Activated naive CD4-positive, alpha-beta T cell (primary cell): ENCODE results near the gene KIF13A.
"Not testable (repeated sequence)": the region's sequence is repeated elsewhere in the genome, so short reads cannot be mapped to it uniquely, and the experiment has no call there.

ENCODE experiments used
- DNase-seq, 4 experiments: peaks; one replicate each; lab custom pipeline; 2025; lab: John Stamatoyannopoulos, UW

KIF13A gene

DNA sequence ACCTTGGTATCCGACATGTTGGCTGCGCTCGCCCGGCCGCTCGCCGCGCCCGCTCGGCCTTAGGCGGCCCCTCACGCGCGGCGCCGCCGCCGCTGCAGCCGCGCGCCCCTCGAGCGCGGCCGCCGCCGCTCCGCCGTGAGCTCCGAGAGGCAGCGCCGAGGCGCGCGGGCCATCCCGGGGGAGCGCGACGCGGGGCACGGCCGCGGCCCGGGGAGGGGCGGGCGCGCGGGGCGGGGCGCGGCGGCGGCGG lies at the start of gene KIF13A:
Gene KIF13A (minus strand): TSS at position 189 of the 250 bp plus-strand sequence. CDS start 172 bp downstream, at position 17.
- no peak for DNase-seq

DNA sequence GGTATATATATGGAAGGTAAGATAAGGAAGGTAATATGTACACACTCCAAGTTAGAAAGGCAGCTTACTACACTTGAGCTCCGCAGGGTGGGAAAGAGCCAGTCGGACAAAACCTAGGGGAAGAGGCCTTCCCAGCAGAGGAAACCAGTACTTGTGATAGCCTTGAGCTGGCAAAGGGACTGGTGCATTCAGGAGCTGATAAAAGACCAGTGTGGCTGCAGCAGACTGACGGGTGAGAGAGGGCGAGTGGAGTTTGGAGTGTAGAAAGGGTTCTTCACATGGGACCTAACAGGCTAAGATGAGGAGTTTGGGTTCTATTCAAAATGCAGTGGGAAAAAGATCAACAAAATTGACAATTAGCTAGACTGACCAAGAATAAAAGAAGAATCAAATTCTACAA lies 49.3 kb upstream of the KIF13A start:
- DNase-seq, result no peak

DNA sequence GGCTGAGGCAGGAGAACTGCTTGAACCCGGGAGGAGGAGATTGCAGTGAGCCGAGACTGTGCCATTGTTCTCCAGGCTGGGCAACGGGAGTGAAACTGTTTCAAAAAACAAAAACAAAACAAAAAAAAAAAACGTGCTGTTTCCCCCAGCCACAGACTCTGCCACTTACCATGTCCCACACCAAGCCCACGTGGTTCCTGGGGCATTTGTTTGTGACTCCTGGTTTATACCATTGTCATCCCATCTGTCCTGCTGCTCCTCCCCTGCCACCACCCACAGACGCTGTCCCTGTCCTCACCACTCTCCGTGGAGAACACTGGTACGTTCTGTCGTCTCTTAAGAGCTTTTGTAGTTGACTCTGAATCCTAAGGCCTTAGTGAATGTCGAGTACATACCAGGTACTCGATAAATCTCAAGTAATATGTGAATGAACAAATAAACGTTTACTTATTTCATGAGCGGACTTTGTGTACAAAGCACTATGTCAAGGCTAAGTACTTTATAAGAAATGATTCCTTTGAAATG lies 48.0 kb upstream of the KIF13A start:
- DNase-seq, result no peak

DNA sequence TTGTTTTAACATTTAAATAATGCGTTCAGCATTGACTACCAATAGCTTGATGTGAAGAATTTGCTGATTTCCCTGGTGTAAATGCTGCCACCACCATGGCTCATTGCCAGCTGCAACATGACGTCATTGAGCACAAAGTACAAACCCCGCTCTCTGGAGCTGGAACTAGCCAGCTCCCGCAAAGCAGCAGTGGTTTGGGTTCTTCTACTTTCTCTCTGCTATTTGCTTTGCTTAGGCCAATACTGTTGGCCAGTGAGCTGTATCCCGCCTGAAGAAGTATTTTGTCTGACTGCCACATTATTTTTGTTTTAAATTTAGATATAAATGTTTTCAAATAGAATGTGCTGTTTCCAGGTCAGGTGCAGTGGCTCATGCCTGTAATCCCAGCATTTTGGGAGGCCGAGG lies 47.4 kb upstream of the KIF13A start:
- no peak for DNase-seq

DNA sequence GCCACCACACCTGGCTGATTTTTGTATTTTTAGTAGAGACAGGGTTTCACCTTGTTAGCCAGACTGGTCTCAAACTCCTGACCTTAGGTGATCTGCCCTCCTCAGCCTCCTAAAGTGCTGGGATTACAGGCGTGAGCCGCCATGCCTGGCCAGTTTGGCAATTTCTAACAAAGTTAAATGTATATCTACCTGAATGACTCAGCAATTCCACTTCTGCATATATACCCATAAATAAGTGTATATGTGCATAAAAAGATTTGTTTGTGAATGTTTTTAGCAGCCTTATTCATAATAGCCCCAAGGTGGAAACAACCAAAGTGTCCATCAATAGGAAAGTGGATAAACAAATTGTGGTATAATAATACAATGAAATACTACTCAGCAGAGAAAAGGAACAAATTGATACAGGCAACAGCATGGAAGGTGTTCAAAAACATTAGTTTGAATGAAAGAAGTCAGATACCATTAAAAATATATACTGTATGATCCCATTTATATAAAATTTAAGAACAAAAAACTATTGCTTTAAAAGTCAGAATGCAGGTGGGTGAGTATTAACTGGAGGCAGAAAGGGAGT lies 44.3 kb upstream of the KIF13A start:
- DNase-seq, result no peak

DNA sequence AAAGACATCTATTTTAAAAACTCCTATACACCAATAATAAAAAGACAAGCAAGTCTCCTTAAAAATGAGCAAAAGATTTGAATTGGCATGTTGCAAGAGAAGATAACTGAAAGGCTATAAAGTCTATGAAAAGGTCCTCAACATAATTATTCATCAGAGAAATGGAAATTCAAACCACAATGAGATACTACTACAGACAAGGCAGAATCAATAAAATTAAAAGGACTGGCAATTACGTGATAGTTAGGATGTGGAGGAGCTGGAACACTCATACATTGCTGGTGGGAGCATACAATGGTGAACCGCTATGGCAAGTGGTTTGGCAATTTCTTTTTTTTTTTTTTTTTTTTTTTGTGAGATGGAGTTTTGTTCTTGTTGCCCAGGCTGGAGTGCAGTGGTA lies 43.8 kb upstream of the KIF13A start:
- no peak for DNase-seq

DNA sequence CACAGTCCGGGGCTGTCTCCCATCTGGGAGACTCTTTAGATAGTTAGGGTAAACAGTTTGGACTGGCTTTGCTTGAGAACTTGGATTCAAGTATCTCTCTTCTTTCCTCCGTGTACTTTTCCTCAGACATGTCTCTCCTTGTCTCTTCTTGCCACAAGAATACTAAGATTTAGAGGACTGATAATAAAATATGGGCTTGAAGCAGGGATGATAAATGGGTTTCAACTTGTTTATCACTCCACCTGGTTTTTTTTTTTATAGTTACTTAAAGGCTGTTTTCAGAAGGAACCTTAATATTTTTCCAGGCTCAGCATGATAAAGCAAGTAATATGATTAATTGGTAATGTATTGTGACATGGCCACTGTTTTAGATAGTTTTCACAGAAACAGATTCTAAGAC lies 40.9 kb upstream of the KIF13A start:
- no peak for DNase-seq

DNA sequence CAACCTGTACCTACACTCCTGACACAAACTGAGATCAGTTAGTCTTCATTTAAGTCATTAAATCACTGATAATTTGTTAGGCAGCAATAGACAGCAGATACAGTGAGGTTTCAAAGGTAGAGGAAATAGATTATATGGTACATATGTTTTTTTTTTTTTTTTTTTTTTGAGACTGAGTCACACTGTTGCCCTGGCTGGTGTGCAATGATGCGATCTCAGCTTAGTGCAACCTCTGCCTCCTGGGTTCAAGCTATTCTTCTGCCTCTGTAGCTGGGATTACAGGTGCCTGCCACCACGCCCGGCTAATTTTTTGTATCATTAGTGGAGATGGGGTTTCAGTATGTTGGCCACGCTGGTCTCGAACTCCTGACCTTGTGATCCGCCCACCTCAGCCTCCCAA lies 38.2 kb upstream of the KIF13A start:
- DNase-seq, result no peak

DNA sequence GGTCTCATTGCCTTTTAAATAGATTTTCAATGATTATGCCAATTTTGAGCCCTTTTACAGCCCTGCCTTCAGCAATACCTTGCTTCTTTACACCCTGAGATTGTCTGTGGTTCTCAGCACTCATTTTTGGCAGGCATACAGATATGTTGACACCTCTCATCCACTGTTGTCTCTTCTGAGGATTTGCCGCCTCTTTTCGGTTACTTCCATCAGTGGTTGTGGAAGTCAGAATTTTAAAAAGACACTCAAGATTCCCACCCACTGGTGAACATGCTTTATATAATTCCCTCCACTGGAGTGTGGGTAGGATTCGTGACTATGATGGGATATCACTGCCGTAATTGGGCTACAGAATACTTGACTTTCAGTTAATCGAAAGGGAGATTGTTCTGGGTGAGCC lies 37.4 kb upstream of the KIF13A start:
- DNase-seq, result no peak

DNA sequence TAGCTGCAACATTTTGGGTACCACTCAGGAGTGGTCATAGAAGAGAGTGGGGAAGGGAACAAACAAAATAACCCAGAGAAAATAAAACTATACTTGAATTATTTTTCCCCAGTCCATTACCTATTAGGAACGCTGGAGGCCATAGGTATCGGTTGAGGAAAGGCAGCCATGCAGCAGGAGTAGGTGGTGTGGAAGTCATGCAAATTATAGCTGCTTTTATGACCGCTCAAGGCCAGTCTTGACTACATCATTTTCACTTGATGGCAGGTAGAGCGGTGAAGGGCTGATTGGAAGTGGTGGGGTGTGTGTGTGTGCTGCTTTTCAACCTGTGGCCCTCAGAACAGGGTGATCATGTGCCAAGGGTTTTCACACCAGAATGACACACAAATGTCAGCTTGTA lies 36.5 kb upstream of the KIF13A start:
- no peak for DNase-seq

DNA sequence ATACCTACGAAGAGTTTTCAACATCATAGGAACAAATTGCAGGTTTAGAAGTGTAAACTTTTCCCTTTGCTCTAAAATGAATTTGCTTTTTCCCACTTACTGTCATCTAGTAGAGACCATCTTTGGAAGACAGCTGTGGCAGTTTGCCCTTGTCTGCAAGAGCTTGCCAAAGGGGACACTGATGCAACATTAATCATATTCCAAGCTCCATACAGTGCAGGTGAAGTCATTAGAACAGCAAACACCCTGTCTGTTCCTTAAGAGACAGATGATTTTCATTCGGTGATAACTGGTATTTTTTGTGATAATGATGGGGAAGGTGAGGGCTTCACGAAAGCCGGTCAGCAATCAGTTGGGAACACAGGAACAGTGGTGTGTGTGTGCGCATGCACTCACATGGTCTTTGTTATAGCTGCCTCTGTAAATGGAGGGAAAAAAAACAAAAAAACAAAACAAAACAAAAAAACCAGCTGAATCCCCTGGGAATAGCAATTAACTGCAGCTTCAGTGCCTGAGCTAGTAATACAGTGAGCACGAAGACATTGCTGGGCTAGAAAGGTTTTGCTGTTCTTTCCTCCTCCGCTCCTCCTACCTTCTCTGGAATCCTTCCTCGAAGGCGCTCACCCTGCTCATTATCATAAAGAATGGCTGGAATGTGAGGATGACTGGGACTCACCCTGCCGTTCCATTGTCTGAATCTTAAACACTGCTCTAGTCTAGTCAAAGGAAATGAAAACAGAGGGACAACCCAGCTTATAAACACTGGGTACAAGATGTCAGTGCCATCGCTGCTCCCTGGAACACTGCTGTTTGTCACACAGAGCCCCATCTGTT lies 35.2 kb upstream of the KIF13A start:
- DNase-seq, result no peak

DNA sequence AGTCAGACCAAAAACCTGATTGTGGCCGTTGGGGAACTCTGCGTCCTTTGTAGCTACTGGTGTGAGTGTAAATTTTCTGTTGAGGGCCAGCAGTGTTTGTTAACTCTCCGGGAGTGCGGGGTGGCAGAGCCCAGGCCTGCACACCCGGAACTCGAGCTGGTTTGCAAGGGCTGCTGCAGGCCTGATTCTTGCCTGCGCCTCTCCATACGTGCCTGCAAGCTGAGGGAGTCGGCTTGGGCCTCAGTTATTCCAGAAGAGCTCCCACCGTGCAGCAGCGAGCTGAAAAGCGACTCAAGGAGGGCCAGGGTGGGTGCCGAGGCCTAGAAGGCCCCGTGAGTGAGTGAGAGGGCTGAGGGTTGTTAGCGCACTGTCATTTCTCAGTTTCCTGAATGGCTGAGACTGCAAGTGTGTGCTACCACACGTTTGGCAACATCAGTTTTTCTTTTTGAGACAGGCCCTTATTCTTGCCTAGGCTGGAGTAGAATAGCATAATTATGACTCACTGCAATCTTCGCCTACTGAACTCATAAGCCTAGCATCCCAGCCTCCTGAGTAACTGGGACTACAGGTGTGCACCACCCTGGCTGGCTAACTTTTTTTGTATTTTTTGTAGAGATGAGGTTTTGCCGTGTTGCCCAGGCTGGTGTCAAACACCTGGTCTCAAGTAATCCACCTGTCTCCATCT lies 33.9 kb upstream of the KIF13A start:
- no peak for DNase-seq

DNA sequence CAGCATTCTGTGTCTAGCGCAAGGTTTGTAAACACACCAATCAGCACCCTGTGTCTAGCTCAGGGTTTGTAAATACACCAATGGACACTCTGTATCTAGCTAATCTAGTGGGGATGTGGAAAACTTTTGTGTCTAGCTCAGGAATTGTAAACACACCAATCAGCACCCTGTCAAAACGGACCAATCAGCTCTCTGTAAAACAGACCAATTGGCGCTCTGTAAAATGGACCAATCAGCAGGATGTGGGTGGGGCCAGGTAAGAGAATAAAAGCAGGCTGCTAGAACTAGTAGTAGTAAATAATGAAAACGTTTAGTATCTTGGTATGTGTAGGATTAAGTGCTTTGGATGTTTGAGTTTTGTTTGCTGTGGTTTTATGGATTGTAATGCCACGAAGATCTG lies 33.1 kb upstream of the KIF13A start:
- DNase-seq, result not testable (repeated sequence)

DNA sequence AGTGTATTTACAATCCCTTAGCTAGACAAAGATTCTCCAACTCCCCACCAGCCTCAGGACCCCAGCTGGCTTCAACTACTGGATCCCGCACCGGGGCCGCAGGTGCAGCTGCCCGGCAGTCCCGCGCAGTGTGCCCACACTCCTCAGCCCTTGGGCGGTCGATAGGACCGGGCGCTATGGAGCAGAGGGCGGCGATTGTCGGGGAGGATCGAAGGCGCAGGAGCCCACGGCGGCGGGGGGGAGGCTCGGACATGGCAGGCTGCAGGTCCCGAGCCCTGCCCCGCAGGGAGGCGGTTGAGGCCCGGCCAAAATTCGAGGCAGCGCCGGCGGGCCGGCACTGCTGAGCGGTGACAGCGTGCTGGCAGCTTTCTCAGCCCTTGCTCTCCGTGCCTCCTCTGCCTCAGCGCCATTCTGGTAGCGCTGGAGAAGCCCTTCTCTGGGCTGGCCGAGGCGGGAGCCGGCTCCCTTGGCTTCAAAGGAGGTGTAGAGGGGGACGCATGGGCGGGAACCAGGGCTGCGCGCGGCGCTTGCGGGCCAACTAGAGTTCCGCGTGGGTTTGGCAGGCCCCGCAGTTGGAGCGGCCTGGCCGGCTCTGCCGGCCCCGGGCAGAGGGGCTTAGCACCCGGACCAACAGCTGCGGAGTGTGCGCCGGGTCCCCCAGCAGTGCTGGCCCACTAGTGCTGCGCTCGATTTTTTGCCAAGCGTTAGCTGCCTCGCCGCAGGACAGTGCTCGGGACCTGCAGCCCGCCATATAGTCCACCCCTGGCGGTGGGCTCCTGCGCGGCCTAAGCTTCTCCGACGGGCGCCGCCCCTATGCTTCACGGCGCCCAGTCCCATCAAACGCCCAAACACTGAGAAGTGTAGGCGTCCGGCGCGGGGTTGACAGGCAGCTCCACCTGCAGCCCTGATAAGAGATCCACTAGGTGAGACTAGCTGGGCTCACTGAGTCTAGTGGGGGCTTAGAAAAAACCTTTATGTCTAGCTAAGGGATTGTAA lies 32.4 kb upstream of the KIF13A start:
- no peak for DNase-seq

DNA sequence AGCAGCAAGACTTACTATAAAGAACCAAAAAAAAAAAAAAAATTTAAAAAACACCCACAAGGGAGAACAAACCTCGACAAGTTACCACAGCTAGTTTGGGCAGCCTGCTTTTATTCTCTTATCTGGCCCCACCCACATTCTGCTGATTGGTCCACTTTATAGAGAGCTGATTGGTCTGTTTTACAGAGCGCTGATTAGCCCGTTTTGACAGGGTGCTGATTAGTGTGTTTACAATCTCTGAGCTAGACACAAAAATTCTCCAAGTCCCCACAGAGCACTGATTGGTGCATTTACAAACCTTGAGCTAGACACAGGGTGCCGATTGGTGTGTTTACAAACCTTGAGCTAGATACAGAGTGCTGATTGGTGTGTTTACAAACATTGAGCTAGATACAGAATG lies 31.7 kb upstream of the KIF13A start:
- not testable (repeated sequence) for DNase-seq

DNA sequence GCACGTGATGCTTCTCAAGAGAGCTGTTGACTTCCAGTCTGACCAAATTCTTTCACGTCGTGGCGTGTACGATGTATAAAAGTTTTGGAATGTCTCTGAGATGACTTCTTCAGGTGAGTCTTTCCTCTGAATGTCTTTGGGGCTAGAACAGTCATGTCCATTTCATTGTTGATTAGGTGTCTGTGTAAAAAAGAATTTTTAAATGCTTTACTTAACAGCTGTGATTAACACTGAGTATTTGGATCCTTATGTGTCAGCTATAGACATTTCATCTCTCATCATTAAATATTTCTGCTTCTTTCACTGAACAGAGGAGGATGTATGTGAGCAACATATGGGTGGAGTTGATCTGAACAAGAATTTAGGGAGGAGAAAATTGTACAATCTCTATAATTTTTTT lies 29.3 kb upstream of the KIF13A start:
- no peak for DNase-seq

DNA sequence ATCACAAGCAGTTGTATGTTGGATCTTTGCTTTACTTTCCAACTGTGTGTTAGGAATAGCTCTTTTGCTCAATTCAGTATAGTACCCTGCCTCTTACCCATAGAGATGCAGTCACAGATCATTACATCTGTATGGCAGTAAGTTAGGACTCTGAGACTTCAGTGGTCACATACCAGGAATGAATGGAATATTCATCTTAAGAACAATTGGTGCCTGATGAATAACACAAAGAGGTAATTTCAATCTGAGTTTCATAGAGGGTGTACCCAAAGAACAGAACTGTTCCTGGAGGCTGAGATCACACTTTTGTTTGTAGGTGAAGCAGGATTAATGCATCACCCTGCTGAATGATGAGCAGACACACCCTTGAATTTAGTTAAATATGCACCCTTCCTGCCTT lies 28.7 kb upstream of the KIF13A start:
- DNase-seq, result no peak

DNA sequence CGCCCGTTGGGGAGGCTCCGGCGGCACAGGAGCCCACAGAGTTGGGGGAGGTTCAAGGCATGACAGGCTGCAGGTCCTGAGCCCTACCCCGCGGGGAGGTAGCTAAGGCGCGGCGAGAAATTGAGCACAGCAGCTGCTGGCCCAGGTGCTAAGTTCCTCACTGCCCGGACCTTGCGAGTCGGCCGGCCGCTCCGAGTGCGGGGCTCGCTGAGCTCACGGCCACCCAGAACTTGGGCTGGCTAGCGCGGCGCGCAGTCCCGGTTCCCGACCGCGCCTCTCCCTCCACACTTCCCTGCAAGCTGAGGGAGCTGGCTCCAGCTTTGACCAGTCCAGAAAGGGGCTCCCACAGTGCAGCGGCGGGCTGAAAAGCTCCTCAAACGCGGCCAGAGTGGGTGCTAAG lies 23.9 kb upstream of the KIF13A start:
- DNase-seq, result no peak

DNA sequence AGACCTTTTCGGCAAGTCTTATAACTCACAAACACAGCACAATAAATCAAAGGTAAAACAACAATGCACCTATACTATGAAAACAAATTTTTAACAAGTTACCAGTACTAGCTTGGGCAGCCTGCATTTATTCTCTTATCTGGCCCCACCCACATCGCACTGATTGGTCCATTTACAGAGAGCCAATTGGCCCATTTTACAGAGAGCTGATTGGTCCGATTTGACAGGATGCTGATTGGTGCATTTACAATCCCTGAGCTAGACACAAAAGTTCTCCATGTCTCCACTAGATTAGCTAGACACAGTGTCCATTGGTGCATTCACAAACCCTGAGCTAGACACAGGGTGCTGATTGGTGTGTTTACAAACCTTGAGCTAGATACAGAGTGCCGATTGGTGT lies 23.1 kb upstream of the KIF13A start:
- DNase-seq, result not testable (repeated sequence)

DNA sequence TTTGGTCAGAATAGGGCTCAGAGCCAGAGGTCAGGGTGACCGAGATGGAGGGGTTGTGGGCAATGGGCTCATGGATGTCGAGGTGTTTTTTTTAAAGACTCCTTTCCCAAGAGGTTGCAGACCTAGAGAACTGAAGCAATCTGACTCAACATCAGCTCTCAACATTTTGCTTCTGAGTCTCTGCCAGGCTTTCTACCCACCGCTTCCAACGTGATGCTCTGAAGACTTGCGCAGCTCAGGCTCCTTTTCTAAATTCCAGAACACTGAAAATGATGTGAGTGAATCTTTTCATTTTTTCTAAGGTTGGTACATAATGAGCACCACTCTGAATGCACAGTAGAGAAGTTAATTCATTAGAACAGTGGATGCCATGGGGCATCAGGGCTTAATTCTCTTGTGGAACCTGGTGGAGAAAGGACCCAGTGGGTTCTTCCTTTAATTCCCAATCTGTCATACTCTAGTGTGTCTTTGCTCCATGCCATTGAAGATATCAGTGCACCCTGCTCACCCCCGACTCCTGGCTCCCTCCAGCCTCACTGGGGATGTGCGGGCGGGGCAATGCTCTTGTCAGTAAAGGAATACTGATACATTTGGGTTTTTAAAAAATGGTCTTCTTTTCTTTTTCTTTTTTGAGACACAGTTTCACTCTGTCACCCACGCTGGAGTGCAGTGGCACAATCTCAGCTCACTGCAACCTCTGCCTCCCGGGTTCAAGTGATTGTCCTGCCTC lies 17.0 kb upstream of the KIF13A start:
- no peak for DNase-seq

DNA sequence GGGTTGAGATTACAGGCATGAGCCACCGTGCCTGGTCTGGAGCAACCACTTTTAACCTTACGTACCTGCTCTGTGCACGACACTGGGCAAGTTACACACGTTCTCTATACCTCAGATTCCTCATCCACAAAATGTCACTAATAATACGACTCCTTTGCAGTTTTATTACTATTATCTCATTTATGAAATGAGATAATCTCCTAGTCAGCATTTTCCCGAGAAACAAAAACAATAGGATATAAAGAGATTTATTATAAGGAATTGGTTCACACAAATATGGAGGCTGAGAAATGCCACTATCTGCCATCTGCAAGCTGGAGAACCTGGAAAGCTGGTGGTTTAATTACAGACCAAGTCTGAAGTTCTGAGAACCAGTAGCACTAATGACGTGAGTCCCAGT lies 12.0 kb upstream of the KIF13A start:
- no peak for DNase-seq
